GM19395 (cell line): ENCODE results near the gene DZIP1.

ENCODE experiments used
- ATAC-seq: cut with Tn5 transposase; IDR thresholded peaks from one replicate; pipeline ENCODE4 v1.9.1; 2021; ENCODE audit warnings: mild to moderate bottlenecking, moderate library complexity; ENCODE audit not compliant: unreplicated experiment

Gene DZIP1

DNA sequence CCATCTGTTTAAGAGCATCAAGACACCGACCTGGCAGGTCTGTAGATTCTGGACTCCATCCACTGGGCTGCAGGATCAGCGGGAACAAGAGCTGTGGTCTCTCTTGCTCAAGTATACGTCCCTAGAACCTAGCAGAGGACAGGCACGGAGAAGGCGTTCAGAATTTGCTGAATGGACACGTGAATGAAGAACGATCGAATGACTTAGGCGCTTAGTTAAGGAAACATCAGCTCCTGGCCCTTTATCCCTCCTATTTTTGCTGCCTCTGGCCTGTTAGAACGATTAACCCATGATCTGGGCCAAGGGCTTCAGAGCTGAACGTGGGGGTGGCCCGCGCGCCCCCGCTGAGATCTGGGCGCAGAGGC lies 953 bp downstream of the DZIP1 start:
- ATAC-seq, result no peak

DNA sequence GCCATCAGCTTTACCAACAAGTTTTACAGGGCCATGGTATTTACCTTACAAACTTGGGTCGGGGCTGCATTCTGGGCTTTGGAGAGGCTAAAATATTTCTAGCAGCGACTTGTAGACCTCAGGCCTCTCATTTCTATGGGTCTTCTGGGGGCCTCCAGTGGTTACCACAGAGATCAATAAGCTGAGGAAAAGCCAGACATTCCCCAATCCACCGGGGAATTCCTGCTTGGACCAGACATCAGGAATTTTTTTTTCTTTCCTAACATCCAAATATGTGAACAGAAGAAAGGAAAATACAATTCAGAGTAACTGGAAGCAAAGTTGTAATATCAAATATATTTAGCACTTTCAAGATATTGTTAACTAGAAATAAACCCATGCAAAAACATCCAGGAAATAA lies 1.5 kb downstream of the DZIP1 start:
- ATAC-seq, result no peak

DNA sequence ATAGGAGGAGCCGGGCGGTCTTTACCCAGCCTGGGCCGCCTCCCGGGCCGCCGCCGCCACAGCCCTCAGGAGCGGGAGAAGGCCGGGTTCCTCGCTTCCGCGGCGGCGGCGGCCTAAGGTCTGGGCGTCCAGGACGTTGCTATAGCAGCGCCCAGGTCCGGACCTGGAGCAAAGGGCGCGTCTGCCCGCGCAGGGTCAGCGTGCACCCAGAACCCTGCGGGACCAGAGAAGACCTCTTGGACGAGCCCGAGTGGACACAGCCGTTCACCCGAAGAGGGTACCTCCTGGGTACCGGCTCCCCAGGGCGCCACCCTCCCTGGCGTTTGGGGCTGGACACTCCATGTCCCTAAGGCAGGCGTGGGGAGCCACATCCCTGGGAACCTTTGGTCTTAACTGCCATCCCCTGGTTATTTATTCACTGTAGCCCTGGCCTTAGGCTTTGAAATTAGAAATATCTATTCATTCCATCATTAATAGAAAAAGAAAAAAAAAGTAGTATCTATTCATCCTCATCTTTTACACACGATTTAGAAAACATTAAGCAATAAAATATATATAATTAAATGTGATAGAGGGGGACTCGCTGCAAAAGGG lies 2.4 kb downstream of the DZIP1 start:
- ATAC-seq, result no peak

DNA sequence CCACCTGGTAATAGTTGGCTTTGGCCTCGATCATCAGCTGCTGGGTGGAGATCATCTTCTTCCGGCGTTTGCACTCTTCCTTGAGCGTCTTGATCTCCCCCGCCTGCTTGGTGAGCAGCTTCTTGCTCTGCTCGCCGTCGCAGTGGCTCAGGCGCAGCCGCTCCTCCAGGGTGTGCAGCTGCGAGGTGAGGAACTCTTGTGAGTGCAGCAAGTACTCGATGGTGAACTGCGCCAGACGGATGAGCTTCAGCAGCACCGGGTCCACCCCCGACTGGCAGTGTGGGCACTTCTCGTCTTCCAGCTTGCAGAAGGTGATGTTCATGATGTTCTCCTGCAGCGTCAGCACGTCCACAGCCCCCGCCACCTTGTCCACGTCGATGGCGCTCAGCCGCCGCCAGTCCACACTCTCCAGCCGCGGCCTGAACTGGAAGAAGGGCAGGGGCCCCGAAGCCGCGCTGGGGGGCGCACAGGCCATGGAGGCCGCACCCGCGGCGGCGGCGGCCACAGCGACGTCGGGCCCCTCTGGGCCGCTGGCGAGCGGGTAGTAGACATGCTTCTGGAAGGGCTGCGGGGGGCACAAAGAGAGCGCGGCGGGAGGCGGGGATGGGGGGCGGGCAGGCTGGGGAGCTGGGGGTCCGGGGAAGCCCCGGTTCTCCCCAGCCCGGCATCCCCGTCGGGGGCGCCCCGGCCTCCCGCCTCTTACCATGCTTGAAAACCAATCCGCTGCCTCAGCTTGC lies 3.0 kb downstream of the DZIP1 start:
- no peak for ATAC-seq

DNA sequence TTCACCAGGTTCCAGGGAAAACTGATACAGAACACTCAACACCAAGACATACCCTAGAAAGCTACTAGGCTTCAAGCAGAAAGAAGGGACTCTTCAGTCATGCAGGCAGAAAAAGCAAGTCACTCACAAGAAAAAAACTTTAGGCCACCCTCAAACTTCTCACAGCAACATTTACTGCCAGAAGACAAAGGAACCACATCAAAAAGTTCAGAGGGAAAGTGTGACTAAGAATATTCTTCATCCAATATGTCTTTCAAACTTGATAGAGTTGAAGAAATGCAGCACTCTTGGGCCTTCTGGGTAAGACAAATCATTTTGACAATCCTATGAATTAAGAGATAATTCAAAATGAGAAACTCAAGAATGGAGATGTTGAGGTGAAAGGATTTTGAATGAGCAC lies 7.7 kb downstream of the DZIP1 start:
- no peak for ATAC-seq

DNA sequence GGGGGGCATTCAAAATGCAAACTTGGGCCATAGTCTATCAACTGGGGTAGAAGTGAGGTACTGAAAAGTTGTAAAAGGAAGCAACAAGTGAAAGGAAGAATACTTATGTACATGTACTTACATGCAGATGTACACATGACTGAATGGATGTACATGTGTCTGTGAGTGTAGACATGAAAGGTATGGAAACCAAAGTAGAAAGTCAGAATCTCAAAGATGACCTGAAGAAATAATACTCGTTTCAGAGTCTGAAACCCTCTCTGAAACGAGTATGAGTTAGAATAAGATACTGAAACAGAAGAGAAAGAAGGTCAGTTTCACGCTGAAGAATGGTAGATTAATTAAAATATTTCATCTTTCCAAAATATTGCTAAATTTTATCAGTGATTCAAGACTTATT lies 13.9 kb downstream of the DZIP1 start:
- ATAC-seq, result no peak

DNA sequence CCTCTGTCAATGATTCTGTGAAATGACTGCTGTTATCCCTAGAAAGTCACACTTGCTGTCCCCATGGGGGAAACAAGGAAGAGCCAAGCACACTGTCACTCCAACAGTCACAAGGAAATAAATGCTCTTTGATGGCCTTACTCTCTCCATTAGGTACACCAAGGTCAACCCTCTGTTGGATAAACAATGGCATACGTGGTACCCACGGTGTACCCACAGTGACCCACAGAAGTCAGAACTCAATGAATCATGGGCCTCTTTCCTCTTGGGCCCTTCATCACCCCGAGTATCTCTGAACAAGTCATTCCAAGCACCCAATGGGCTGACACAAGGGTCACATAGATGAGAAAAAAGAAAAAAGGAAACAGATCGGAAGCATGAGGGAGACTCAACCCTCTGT lies 15.4 kb downstream of the DZIP1 start:
- ATAC-seq, result no peak

DNA sequence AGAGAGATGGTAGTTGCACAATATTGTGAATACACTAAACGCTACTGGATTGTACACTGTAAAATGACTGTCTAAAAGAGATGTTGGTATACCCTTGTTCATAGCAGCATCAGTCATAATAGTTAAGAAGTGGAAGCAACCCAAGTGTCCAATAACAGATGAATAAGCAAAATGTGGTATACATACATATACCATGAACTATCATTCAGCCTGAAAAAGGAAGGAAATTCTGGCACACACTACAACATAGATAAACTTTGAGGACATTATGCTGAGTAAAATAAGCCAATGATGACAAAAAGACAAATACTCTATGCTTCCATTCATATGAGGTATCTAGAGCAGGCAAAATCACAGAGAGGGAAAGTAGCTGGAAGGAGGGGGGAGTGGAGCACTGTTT lies 16.0 kb downstream of the DZIP1 start:
- no peak for ATAC-seq

DNA sequence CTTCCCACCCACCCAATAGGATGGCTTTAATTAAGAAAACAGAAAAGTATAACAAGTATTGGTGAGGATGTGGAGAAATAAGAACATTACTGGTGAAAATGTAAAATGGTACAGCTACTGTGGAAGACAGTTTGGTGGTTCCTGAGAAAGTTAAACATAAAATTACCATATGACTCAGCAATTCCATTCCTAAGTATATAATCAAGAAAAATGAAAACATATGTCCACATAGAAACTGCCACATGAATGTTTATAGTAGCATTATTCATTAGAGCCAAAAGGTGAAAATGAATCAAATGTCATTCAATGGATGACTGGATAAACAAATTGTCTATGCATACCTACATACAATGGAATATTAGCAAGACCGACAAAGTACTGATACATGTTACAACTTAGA lies 16.9 kb downstream of the DZIP1 start:
- no peak for ATAC-seq

DNA sequence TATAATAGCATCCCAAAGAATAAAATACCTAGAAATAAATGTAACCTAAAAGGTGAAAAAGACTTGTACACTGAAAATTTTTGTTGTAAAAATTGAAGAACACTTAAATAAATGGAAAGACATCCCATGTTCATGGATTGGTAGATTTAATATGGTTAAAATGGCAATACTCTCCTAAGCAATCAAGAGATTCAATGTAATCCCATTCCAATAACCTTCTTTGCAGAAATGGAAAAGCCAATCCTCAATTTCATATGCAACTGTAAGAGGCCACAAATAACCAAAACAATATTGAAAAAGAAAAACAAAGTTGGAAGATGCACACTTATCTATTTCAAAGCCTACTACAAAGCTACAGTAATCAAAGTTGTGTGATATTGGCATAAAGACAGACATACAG lies 17.7 kb downstream of the DZIP1 start:
- ATAC-seq, result no peak

DNA sequence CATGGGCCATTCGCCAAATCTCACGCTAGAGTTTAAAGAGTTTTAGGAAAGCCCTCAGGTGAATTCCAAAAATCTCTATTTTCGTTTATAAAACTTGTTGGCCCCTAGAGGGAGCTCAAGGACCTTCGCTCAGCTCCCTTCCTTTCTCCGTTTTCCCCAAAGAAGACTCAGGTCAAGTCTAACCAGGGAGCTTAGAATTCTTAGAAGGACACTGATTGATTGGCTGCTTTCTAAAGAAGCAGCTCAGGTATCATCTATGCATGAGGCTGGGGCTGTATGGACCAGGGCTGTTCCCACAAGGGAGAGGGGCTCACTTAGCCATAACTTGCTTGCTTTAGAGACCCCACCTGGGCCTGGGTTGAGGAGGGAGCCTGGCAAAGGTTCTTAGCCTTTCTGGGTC lies 20.5 kb downstream of the DZIP1 start:
- ATAC-seq, result peak; percentile 79

DNA sequence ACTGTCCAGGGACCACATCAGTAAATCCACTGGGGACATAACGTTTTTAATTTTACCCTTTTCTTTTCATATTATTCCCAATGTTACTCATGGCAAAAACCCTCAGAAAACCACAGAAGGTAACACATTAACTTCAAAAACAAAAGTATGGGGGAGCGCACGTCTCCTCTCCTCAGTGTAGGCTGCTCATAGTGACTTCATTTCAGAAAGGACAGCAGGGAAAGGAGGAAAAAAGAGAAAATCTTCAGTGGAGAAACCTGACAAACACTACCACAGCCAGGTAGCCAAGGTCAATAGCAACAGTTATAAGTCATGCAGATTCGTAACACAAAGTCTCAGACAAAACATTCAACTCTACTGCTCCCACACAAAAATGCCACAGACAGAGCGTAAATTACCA lies 21.4 kb downstream of the DZIP1 start:
- ATAC-seq, result no peak

DNA sequence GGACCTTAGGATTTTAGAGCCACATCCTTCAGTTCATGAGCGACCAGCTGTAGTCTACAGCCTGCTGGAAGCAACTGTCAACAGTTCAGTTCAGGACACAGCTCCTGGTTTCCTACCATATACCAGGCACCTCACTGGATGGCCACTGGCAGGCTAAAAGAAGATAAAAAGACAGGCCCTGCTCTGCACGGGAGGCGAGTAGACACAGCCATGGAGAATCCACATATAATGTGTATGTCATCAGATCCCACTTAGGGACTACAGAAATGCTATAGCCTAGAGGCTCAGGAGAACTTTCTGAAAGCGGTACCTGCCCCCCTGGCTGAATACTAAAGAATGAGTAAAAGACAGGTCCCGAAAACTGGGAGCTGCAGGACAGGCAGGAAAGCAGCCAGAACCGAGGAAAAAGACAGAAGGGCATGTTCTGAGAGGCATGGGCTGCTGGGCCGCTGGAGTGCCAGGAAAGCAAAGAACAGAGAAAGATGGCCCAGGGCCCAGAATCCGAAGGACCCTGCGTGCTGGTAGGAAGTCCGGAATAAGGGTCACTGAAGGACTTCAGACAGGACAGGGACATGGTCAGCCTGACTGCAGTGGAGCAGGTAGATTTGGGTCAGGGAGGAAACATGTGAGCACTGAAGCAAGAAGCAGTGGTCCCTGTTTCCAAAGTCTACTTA lies 23.5 kb downstream of the DZIP1 start:
- ATAC-seq, result no peak

DNA sequence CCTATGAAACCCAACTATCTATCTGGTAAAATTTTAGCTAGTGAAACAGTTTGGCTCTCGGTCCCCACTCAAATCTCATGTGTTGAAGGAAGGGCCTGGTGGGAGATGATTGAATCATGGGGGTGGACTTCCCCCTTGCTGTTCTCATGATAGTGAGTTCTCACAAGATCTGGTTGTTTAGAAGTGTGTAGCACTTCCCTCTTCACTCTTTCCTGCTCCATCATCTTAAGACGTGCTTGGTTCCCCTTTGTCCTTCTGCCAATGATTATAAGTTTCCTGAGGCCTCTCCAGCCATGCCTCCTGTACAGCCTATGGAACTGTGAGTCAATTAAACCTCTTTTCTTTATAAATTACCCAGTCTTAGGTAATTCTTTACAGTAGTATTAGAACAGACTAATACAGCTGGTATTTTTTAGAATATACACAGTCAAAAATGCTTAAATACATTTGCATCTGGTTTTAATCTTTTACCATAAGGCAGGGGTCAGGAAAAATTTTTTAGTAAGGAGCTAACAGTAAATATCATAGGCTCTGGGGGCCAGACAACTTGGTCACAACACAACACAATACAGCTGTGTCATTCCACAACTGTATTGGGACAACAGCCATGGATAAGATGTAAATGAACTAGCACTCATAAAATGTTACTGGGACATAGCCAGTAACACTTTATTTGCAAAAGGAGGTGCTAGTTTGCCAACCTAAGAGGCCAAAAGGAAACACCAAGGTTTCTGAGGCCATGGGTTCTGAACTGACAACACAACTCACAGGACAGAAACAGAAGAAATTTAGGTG lies 24.3 kb downstream of the DZIP1 start:
- no peak for ATAC-seq

DNA sequence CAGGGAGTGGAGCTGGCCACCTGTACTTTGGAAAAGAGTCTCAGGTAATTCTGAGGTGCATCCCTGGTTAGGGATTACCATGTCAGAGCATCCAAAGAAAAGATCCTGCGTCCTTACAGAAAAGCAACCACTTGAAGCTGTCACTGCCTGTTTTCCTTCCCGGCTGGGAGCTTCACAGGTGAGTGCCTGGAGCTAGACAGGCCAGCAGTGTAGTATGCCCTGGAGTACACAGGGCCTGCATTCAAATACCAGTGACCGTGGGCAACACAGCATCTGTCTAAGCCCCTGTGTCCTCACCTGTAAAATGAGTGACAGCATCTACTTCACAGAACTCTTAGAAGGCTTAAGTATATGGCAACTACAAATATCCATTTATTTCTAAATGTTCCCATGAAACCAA lies 29.0 kb downstream of the DZIP1 start:
- ATAC-seq, result no peak

DNA sequence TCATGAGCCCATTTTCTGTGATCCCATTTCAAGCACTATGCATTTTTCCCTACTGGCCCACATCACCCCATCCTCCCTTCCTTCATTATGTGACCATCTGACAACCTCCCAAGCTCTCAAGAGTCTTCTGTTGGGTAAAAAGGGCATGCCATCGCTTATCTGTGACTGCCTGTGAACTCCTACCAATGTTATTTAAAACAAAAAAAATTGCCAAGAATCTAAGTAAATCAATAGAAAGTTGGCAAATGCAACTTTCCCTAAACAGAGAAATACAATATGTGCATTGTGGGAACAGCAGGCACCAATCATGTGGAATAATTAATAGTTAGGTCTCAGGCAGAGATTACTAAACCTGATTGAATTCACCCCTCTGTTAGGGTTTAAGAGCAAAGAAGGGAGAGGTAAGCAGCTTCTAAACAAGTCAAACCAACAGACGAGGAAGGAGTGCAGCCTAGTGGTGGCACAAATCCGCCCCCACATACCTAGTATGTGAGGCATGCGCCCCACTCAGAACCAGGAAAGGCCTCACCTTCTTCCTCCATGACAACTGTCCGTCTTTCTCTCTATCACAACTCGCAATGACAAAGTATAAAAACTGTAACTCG lies 29.8 kb downstream of the DZIP1 start:
- no peak for ATAC-seq

DNA sequence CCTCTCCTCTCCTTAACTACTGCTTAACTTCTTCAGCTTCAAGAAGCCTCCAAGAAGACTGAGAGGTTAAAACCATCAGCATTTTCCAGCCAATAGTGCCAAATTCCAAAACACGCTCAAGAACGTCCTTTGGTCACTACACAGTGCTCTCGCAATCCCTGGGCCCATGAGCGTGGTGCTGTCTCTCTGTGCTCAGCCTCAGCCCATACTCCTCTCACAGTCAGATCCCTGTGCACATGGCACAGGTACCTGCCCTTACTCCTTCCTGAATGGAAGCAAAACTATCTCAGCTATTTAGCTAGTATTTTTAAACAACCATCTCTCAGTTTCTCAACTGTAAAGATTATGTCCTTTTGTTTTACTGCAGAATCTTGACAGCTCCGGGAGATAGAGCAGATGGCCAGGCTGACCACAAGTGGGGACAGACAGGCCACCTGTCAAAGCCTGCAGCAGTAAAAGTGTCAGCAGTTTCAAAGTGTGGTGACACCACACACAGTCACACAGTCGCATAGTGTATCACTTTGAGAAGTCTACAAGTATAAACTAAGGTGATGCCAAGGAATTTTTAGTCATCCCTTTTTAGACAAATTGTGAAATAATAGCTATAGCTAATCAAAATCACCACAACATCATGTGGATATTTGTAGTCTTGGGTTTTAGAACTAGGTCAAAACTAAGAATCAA lies 35.7 kb downstream of the DZIP1 start:
- no peak for ATAC-seq

DNA sequence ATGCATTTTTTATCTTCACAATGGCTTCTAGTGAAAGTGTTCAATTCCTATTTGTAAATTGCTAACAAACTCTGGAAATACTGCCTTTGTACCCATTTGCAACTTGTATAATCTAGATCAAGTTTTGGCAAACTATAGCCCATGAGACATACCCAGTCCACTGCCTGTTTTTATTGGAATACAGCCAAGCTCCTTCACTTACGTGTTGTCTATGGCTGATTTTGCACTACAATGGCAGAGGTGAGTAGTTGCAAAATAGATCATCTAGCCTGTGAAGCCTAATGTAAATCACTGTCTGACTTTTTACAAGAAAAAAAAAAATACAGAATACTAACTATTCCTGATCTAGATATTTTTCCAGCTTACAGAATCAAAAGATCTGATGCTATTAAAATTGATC lies 37.1 kb downstream of the DZIP1 start:
- ATAC-seq, result no peak

DNA sequence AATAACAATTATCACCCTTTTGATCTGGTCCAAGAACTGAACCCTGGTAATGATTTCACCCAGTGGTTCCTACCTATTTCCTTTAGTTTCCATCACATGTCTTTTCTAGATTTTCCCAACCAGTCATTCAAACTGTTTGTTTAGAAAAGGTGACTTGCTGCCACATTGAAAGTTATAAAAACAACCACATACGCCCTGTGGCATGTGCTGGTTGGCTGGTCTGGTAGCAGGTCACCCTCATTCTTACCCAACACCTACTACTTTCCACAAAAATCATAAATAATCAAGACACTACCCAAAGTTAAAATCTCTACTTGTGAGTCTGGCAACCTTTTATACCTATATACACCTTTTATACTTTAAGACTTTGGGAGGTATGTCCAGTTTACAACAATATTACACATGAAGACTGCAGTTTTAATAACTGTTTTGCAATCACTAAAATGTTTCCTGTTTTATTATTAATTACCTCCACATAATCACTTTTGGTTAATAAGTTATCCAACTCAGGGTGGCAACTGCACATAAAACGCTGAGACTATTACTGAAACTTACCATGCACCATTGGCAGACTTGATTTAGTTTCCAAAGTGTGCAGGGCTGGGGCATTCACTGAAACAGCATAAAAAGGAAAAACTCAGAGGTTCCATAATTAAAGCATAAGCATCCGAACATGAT lies 38.9 kb downstream of the DZIP1 start:
- ATAC-seq, result no peak

DNA sequence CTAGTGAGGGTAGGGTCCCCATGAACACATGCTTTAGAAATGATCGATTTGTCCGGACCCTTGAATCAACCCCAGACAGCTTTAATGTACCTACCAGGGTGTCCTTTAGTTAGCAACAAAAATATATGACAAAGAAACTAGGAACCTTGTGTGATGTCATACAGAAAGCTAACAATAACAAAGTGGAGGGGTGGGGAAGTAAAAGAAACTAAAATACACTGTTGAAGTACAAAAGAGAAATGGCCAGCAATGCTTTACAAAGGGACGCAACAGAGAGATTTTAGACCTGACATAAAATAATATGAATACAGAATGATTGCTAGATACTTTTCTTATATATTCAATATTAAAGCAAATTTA lies 40.0 kb downstream of the DZIP1 start:
- no peak for ATAC-seq
